Amygdala (tissue), 56 donors: ENCODE measurements around the gene AGRP.

Experiments
- DNase-seq, 56 donors: peaks; one replicate each; lab custom pipeline; 2025; lab: John Stamatoyannopoulos, UW

AGRP gene

DNA sequence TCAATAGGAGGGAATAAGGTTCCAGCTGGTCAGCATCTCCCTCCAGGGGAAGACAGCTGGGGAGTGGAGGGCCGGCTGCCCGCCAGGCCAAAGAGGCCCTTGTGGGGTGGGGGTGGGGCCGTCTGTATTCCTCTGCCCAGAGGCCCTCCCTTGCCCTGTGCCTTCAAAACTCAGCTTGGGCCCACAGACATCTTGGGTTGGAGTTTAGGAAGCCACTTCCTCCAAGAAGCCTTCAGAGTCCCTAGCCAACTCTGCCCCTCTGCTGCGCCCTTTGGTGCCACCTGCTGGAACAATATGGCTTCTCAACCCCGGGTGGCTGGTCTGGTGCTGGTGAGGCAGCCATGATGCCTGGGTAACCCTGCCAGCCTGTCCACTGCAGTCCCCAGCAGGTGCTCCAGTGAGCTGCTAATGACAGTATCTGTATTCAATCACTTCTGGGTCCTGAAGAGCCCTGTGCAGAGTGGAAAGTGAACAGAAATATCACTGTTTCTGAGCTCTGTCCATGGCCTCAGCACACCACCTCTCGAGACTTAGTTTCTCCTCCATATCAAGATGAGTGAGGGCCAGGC, 35.8 kb downstream of the AGRP start:
- DNase-seq: no peak

DNA sequence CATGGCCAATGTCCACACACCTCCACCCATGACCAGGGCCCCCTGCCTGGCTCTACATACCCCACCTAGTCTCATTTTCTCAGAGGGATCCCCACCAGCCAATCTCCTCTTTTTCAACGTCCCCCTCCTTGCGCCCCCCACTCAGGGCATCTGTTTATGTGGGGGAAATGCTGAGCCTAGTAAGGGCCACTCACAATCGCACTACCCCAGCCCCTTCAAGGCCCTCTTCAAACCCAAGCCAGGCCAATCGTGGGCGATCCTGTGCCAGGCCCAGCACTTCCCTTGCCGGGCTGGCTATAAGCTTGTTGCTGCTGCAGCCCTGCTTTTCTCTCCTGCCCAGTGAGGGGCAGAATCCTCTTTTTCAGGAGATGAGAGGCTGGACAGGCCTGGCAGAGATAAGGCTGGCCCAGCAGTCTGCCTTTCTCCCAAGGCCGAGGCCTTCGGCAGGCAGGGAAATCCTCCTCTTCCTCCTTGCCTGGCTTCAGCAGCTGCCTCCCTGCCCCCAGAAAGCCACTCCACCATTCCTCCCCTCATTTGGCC, 36.3 kb downstream of the AGRP start:
- DNase-seq: no peak

DNA sequence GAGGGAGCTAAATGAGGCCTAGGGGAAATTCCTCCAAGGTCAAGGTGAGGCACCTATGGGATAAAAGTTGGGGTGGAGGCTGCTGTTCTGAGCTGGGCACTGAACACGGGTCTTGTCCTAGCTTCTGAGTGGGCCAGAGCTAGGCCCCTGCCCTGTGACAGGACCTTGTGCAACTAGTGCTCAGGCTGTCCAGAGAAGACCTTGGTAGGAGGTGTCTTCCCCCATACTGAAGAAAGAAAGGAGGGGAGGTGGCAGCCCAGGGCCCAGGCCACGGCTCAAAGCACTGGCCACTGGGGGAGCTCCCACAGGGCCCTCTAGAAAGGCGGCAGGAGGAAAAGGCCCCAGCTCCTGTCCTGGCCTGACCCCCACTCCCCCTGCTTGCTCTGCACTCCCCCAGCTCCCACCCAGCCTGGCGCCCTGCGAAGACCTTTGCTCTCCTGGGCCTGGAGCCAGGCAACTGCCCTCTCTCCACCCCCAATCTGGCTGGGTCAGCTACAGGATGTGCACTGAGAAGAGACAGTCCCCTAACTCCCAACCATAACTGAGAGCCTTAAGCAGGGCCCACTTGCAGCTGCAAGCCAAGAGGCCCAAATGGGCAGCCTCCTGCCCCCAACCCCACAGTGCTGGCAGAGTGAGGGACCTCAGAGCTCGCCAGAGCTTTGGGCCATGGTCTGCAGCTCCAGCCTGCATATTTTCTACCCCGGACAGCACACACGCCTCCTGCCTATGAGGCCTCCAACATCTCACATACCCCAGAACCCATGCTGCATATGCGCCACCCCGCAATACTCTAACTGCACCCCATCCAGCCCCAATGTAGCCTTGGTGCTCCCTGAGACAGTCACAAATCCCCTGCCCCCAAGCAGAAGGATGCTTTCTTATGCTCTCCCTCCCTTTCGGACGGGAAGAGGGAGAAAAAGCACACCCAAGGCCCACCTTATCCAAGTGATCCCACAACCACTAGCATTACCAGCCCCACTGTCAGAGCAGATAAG, 37.1 kb downstream of the AGRP start:
- DNase-seq: peak in 3 of 56 donors; percentile 3 to 14 (median 11)

DNA sequence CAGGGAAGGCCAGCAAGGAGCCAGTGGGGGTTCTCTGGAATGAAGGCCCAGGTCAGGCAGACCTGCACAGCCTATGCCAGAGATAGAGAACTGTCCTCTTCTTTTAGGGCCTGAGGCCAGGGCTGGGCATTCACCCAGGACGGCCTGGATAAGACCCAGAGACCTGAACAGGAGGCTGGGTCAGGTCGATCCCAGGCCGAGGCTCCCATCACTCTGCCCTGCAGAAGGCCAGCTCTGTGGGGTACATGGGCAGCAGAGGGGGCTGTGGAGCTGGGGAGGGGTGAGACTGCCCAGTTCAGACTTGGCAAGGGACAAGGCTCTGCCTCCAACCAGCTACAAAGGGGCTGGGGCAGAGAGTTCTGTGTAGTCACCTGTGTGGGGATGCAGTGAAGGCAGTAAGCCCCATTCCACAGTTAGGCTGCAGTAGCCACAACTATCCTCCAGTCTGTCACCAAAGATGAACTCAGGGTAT, 37.9 kb downstream of the AGRP start:
- no peak for DNase-seq

DNA sequence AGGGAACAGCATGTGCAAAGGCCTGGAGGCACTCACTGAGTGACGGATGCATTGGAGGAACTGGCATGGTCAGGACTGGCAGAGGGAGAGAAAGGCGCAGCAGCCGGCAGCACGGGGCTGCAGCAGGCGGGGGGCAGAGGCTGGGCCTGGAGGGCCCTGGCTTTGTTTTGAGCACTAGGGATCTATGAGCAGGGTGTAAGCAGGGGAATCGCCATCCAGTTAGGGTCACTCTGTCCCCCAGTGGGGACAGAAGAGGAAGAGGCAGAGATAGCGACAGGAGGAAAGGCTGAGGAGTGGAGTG, 38.3 kb downstream of the AGRP start:
- no peak for DNase-seq

DNA sequence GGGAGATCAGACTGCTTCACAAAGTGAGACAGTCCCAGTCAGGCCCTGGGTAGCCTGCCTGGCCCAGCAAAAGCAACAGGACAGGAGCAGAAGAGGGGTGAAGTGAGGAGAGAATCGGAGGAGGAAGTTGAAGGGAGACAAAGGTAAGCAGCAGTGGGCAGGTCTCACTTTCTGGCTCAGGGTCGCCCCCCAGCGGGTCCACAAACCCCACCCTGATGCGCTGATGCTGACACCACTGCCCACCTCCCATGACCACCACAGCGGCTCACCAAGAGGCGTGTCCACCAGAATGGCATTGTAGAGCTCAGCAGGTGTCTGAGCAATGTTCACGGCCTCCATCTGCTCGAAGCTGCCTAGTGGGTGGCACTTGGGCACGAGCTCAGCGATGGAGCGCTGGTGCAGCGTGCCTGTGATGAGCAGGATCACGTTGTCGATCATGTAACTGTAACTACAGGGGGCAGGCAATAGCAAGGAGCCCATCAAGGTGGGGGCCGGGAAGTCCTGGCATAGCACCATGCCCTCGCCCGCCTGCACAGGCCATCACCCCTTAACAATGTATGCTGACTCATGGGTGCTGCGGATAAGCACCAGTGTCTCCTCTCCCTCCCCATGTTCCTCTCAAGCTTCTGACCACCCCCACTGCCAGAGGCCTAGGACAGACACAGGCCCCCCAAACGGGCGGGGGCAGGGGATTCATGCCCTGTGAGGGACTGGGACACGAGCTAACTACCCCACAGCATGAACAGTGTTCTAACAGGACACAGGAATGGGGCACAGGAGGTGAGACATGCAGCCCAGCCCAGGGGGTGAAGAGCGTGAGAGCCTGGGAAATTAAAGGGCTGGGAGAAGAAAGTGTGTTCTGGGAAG, 38.9 kb downstream of the AGRP start:
- no peak for DNase-seq

DNA sequence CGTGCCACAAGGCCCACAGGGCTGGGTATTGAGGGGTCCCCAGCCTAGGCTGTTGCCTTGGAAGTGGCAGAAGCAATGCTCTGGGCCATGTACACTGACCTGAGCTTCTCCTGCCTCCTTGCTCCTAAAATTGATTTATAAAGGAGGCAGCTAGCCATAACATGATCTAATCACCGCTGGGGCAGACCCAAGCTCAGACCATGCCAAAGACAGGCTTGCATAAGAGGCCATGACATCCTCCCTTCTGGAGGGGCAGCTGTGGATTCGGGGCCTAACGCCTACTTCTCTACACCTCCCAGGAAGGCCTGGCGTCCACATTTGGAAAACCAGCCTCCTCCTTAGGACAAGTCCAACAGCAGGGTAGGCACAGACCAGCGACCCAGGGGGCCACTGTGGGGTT, 40.1 kb downstream of the AGRP start:
- no peak for DNase-seq

DNA sequence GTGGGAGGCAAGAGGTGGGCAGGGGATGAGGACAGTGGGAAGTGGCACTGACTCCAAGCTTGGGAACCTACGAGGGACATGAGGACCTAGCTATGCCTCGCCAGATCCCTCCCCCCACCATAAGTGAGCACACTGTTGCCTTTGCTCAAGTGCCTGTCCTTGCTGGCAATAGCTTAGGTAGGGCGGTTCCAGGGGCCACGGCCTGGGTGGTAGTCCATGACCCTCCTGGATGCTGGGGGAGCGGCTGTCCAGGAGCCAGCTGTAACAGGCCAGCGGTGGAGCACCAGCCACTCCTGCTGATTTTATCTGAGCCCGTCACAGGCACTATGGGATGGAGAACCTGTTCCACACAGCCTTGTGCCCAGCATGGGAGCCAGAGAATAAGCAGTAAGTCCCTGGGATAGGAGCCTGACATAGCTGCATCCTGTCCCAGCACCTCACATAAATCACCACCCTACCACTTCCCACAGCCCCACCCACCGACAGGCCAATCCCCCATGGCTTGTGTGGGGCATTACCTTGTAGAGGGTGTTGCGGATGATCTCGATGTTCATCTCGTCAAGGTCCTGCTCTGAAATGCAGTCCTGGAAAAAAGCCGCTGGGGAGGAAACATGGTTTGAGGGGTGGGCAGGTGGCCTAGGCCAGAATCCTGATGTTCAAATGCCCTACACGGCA, 40.6 kb downstream of the AGRP start:
- DNase-seq: no peak

DNA sequence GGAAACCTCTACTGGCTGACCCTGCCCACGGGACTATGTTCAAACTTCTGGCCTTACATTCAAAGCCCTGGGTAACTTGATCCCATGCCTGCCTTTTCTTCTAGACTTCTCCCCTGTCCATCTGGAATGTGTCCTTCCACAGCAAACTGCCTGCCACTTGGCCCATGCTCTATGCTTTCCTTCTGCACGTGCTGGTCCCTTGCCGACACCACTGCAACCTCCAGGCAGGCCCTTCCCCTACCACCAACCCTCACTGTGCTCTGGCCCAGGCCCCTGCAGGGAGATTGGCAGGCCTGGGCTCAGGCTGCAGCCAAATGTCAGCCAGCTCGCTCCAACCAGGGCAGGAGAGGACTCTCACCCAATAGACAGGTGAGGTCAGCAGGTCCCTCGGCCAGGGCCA, 41.4 kb downstream of the AGRP start:
- no peak for DNase-seq

DNA sequence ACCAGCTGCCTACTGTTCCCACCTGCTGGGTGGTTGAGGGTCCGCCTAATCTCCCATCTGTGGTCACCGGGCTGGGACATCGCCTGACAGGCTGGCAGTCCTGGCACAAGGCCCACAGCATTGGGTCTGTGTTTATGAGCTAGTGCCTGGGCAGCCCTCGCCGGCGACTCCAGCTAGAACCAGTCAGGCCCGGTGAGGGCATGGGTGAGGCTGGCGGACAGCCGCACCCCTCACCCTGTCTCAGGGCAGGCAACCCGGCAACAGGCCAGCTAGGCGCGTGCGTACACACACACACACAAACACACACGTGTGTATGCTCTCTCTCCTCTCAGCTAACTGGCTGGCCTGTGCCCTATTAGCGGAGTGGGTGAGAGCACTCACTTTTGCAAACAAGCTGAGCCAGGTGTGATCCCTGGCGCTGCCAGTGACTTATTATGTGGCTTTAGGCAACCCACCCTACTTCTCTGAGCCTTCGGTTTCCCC, 42.0 kb downstream of the AGRP start:
- DNase-seq: peak in 21 of 56 donors; percentile 6 to 72 (median 32)

DNA sequence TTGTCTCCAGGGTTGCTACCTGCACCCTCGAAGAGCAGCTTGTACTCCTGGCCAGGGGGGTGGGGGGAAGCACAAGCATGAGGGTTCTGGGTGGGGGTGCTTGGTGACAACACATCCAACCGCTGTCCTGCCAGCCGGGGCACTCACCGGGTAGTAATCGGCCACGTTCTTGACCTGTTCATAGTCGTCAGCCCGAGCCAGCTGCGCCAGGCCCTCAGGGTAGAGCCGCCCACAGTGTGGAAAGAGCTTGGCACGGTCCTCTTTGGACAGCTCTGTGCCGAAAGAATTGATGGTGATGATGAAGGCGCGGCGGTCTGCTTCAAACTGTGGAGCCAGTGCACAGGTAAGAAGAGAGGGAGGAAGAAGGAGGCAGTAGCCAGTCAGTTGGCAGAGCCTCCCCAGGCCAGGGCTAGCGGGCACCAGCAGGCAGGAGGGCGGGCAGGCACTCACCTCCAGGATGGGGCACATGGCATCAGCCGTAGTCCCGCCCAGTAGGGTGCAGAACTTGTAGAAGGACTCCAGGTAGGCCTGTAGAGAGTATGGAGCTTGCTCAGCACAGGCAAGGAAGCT, 44.4 kb downstream of the AGRP start:
- DNase-seq: no peak

DNA sequence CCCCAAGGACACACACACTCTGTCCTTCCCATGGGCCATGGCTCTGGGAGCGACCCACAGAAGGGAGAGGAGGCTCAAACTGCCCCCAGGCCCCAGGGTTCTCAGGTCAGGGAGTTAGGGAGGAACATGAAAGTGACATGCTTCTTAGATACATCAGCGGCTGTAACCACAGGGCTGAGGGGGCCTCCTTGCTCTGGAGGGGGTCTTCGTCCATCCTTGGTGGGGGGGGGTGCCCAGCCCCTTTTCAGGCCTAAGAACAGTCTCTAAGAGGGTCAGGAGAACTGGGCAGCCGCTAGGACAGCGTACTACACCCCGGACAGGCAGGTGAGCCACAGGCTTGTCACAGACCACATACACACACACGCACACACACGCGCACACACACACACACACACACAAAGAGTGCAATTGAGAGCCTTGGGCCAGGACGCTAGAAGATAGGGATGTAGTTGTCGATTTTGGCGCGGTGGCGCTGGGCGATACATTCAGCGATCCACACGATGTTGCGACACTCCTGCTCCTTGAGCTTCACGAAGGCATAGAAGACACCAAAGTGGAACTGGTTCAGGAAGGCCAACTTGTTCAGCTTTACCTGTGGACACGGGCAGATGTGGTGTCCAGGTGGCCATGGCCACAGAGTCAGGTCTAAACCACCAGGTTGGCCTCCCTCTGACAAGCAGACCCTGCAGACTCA, 45.1 kb downstream of the AGRP start:
- no peak for DNase-seq

DNA sequence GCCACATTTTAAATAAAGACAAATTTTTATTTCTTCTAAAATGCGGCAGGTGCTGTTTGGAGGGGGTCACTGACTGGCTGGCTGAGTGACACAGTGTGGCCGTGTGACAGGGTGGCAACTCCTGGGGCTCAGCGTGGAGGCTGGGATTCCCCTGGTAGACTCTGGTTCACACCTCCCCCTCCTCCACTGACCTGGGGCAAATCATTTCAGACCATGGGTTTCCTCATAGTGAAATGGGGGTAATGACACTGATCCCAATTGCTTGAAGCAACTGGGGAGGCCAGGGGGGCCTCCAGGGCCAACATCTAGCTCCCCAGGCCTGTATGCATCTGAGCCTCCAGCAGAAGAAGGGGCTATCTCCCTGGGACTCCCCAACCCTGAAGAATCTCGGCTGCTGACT, 45.8 kb downstream of the AGRP start:
- no peak for DNase-seq

DNA sequence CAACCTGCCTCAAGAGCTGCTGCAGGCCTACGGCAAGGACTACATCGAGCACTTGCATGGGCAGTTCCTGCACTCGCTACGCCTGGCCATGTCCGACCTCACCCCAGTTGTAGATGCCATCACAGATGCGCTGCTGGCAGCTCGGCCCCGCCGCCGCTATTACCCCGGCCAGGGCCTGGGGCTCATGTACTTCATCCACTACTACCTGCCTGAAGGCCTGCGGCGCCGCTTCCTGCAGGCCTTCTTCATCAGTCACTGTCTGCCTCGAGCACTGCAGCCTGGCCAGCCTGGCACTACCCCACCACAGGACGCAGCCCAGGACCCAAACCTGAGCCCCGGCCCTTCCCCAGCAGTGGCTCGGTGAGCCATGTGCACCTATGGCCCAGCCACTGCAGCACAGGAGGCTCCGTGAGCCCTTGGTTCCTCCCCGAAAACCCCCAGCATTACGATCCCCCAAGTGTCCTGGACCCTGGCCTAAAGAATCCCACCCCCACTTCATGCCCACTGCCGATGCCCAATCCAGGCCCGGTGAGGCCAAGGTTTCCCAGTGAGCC, 46.6 kb downstream of the AGRP start:
- no peak for DNase-seq

DNA sequence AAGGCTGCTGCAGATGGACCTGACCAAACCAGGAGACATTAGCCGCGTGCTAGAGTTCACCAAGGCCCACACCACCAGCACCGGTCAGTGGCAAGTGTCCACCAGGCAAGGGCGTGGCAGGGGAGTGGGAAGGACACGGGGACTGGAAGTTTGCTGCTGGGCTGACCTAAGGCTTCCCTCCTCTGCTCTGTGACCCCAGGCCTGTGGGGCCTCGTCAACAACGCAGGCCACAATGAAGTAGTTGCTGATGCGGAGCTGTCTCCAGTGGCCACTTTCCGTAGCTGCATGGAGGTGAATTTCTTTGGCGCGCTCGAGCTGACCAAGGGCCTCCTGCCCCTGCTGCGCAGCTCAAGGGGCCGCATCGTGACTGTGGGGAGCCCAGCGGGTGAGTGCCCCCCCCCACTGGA, 47.6 kb downstream of the AGRP start:
- DNase-seq: no peak

DNA sequence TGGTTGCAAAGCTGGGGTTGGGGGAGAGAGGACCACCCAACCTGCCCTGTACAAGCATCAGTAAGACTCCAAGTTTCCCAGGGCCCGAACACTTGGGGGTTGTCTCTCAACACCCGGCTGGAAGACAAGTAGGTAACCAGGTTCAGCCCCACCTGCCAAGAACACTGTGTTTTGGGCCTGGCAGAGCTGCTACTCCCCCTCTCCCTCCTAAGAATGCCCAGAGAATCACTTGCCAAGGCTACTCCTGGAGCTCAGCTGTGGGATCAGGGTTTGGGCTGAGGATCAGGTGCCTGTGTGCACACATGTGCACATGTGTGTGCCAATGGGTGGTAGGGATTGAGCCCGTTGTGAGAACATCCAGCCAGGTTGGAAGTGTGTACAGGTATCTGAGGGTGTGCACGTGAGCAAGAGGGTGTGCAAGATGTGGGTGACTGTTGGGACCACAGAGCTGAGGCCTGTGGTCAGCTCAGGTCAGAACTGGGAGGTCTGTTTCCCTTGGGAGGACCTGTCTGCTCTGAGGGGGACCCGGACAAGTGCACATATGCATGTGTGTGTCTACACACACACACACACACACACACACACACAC, 50.1 kb downstream of the AGRP start:
- no peak for DNase-seq
